GM18507 (cell line): ENCODE data around the gene PHETA1.
A peak's percentile ranks its signal among the peaks of the same experiment; 100 is the strongest.
"Not testable (repeated sequence)": the region's sequence is repeated elsewhere in the genome, so short reads cannot be mapped to it uniquely, and the experiment has no call there.

Source experiments
- DNase-seq: peaks from one replicate; pipeline ENCODE4 v3.0.0; 2011; ENCODE audit warnings: low read depth; ENCODE audit not compliant: insufficient read length; ENCODE audit errors: extremely low spot score
- FAIRE-seq: peaks from 2 replicates; lab custom pipeline; 2011; peaks lifted over from hg19 to GRCh38; lab: Jason Lieb, UNC

The PHETA1 gene

DNA sequence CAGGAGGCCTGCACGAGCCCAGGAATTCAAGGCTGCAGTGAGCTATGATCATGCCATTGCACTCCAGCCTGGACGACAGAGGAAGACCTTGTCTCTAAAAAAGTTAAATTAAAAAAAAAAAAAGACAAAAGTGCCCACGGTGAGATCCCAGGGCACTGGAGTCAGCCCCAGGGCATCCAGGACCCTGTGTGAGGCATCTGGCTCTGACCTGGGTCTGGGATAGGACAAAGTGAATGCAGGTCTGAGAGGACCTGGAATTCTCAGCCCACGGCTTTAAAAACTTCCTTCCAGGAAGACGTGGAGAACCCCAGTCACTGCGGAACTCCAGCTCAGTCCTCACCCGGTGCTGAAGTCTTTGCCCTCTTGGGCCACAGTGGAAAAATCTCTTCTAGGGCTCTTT is 33.1 kb downstream of the PHETA1 start:
- FAIRE-seq (no peak), DNase-seq (no peak)

GRCh38 chr12:111335301-111335700 is 33.6 kb downstream of the PHETA1 start:
- not testable (repeated sequence) for DNase-seq, FAIRE-seq

DNA sequence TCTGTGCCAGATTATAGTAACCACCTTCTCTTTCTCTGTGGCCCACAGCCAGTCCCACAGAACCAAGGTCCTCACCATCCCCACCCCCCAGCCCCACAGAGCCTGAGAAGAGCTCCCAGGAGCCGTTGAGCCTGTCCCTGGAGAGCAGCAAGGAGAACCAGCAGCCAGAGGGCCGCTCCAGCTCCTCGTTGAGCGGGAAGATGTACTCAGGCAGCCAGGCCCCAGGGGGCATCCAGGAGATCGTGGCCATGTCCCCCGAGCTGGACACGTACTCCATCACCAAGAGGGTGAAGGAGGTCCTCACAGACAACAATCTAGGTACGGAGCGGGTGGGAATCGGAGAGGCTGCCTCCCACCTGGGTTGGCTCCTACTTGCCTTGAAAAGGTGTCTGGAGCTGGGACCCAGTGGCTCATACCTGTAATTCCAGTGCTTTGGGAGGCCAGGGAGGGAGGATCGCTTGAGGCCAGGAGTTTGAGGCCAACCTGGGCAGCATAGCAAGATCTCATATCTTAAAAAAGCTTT is 34.4 kb downstream of the PHETA1 start:
- DNase-seq = no peak
- no peak for FAIRE-seq

DNA sequence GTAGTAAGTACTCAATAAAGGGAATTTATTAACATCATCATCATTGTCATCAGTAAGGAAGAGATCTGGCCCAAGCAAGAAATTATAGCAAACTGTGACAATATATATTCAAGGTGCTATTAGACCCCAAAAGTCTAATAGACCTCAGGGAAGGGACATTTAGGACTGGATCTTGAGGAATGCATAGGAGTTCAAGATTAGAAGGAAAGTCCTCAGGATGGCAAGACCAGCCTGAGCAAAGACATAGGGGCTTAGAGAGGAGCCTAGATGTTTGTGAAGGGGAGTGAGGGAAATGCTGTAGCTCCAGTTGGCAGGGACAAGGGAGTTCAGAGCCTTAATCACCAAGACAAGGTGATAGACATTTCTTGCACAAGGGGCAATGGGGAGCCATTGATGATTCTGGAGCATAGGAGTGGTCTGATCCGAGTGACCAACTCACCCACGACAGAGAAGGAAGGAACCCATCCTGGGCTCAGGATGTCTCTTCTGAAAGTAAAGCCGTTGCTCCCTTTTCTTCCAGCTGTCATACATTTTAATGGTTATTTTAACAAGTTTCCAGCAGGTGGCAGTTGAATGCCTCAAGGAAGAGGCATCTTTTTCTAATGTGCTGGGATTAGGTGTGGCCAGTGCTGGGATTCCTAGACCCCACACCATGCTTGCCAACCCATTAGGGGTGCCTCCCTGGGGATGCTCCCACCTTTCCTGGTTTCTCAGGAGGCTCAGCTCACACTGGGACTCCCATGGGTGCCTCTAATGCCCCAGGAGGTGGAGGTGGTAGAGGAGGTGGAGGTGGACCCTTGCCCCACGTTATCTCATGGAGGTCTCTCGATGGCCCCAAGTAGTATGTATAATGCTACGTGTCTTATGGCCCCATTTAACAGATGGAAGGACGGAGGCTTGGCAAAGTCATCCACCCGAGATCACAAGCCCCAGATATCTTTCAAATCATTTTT is 37.8 kb downstream of the PHETA1 start:
- FAIRE-seq (peak; percentile 76), DNase-seq (no peak)

- no peak for FAIRE-seq
Measured at GRCh38 chr12:111328138-111328537, 40.8 kb downstream of the PHETA1 start.

DNA sequence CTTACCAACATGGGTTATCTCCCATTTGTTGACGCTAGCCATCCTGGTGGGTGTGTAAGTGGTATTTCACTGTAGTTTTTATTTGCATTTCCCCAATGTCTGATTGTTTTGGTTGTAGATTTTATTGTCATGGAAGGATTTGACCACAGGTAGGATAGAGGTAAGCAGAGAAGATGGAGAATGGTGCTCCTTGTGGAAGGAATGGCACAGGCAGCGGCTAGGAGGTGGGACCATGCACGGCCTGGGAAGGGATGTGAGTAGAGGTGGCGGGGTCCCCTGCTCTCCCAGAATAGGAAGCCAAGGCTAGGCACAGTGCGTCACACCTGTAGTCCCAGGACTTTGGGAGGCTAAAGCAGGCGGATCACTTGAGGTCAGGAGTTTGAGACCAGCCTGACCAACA is 41.4 kb downstream of the PHETA1 start:
- no peak for FAIRE-seq
- no peak for DNase-seq

More at GRCh38 chr12:111328138-111328537, 40.8 kb downstream of the PHETA1 start:
- DNase-seq = no peak

DNA sequence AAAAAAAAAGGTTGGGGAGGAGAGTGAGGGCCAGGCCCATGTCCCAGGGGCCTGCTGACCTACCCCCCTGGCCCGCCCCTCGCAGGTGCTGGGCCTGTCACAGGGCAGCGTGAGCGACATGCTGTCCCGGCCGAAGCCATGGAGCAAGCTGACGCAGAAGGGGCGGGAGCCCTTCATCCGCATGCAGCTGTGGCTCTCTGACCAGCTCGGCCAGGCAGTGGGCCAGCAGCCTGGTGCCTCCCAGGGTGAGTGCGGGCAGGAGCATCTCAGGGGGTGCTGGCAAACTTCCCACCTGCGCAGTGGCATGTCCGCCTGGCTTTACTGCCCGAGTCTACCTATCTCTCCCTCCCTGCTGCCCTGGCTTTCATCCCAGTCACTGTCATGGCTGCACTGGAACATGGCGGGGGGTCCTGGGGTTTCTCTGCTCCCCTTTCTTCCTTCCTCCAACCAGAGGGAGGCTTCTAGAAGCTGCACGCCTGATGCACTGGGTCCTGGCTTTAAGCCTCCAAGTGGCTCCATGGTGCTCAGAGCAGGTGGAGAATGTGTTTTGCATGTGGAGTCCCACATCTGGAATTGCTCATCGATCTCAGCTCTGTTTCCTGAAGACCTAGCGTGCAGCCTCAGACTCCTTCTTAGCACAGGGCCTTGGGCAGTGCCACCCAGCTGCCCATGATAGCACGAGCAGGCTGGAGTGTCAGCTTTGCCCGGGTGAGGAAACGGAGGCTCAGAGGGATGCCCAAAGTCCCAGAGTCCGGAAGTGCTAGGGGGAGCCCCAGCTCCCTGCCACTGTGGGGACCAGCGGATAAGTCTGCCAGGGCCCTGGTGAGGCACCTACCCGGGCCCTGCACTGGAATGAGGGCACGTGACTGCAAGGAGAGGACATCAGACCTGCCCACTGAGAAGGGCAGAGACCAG is 46.3 kb downstream of the PHETA1 start:
- DNase-seq (no peak), FAIRE-seq (no peak)

DNA sequence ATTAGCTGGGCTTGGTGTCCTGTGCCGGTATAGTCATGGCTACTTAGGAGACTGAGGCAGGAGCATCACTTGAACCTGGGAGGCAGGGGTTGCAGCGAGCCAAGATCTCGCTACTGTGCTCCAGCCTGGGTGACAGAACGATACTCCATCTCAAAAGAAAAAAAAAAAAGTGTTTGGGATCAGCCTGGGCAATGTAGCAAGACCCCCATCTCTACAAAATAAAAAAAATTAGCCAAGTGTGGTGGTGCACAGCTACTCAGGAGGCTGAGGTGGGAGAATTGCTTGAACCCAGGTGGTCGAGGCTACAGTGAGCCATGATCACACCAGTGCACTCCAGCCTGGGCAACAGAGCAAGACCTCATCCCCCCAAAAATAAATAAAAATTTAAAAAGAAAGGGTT is 47.6 kb downstream of the PHETA1 start:
- no peak for DNase-seq
- no peak for FAIRE-seq

DNA sequence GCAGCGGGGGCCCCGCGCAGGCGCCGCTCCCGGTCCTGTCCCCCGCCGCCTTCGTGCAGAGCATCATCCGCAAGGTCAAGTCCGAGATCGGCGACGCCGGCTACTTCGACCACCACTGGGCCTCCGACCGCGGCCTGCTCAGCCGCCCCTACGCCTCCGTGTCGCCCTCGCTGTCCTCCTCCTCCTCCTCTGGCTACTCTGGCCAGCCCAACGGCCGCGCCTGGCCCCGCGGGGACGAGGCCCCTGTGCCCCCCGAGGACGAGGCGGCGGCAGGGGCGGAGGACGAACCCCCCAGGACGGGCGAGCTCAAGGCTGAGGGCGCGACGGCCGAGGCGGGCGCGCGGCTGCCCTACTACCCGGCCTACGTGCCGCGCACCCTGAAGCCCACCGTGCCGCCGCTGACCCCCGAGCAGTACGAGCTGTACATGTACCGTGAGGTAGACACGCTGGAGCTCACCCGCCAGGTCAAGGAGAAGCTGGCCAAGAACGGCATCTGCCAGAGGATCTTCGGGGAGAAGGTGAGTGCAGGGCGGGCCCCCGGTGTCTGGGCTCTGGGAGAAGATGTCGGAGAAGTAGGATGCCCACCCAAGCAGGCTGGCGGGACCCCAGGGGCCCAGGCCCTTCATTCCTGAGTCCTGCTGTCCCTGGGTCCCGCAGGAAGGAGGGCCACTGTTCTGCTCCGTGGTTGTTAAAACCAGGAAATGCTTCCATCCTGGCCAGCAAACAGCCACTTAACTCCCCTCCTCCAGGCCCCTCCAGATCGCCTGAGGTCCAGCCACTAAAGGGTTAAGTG is 48.4 kb downstream of the PHETA1 start:
- FAIRE-seq (no peak), DNase-seq (no peak)

DNA sequence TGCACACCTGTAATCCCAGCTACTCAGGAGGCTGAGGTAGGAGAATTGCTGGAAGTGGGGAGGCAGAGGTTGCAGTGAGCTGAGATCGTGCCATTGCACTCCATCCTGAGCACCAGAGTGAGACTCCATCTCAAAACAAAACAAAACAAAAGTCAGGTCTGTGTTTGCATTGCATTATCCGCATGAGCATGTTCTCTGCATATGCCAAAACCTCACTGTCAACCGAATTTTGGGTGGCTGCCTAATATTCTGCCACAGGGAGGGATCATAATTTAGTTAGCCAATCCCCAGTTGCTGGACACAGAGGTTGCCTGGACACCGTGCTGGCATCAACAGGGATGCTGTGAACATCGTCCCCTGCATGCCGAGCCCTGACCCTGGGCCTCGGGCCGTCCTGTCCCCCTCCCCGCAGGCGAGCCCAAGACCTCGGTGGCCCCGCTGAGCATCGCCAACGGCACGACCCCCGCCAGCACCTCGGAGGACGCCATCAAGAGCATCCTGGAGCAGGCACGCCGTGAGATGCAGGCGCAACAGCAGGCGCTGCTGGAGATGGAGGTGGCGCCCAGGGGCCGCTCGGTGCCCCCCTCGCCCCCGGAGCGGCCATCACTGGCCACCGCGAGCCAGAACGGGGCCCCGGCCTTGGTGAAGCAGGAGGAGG is 49.2 kb downstream of the PHETA1 start:
- FAIRE-seq (no peak), DNase-seq (no peak)

DNA sequence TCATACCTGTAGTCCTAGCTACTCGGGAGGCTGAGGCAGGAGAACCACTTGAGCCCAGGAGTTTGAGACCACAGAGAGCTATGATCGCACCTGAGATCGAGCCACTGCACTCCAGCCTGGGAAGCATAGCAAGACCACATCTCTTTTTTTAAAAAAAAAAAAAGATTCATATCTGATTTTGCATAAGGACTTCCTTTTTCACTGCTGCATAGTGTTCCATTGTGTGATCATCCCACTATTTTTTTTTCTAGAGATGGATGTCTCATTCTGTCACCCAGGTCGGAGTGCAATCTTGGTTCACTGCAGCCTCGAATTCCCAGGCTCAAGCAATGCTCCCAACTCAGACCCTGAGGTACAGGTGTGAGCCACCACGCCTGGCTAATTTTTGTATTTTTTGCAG is 50.4 kb downstream of the PHETA1 start:
- no peak for DNase-seq
- FAIRE-seq = no peak

- FAIRE-seq (no peak), DNase-seq (no peak)
Measured at GRCh38 chr12:111316671-111317070, 52.2 kb downstream of the PHETA1 start.

- FAIRE-seq (no peak), DNase-seq (no peak)
Measured at GRCh38 chr12:111314953-111315539, 53.8 kb downstream of the PHETA1 start.

- FAIRE-seq = peak; percentile 83
Measured at GRCh38 chr12:111313833-111314259, 55.0 kb downstream of the PHETA1 start.

GRCh38 chr12:111312708-111313107 is 56.2 kb downstream of the PHETA1 start:
- DNase-seq (no peak), FAIRE-seq (no peak)

More at GRCh38 chr12:111313833-111314259, 55.0 kb downstream of the PHETA1 start:
- peak; percentile 71 for DNase-seq

DNA sequence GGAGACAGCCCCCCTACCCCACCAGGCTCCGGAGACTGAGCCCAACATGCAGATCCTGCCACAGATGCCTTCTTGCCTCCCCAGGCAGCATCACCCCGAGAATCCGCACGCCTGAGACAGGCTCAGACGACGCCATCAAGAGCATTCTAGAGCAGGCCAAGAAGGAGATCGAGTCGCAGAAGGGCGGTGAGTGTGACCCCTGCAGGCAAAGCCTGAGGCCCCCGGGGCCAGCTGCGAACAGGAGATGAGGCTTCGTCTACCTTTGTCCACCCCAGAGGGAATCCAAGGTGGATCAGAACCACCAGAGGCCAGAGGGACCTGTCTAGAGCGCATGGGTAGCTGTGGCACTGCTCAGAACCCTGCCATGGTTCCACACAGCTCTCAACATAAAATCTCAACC is 56.9 kb downstream of the PHETA1 start:
- no peak for DNase-seq
- FAIRE-seq = no peak

- DNase-seq (no peak), FAIRE-seq (no peak)
Measured at GRCh38 chr12:111311011-111311410, 57.9 kb downstream of the PHETA1 start.
